Measurements from ENCODE around the gene VEZF1. TPM values are rescaled to one million over a fixed set of nuclear protein-coding genes. Genes with fewer than 3 reads are reported as not detected.

VEZF1 gene
- total and polyA plus RNA-seq, 2 donors (not counting 3 experiments of a cell fraction or from before 2014, with no cell fraction given): 27.8 to 59.0 TPM

- DNase-seq (ENCODE audit: low read depth, low spot score) (no peak), FAIRE-seq (no peak)
- Histone ChIP-seq H3K79me2 (ENCODE audit: control insufficient read depth, insufficient read depth, low read length) (no peaks in the 10 kb centered on the region), H2AFZ (ENCODE audit: low read depth, low read length) (no peak overlapping the region), H4K20me1 (replicated peaks; ENCODE audit: control insufficient read depth, extremely low read depth, insufficient read depth, low read length) (no peaks in the 10 kb centered on the region), H3K27me3 (ENCODE audit: control insufficient read depth in 2 of 2, insufficient read depth in 2 of 2, low read length in 2 of 2) (no peaks in the 10 kb centered on the region), H3K27ac (ENCODE audit: insufficient read depth, low read depth, low read length) (no peak overlapping the region), H3K4me2 (ENCODE audit: insufficient read depth, low read length) (peak overlapping the region; percentile 10), H3K9me3 (replicated peaks; ENCODE audit: control insufficient read depth, insufficient read depth, low read length) (no peaks in the 10 kb centered on the region), H3K9ac (replicated peaks; ENCODE audit: extremely low read depth, insufficient read depth, low read length) (no peak overlapping the region), H3K4me1 (ENCODE audit: control insufficient read depth, extremely low read depth, insufficient read depth, low read length) (peaks cover 39% of the 10 kb centered on the region), H3K9me1 (replicated peaks; ENCODE audit: control insufficient read depth, extremely low read depth, insufficient read depth, low read length) (no peaks in the 10 kb centered on the region), H3K4me3 (replicated peaks in 1 of 3; ENCODE audit: insufficient read depth in 1 of 3, low read depth in 1 of 3, low read length in 3 of 3) (no peak overlapping the region), H3K36me3 (ENCODE audit: control insufficient read depth in 2 of 2, extremely low read depth in 1 of 2, insufficient read depth in 2 of 2, low read length in 2 of 2) (no peaks in the 10 kb centered on the region)
- ChIA-PET CTCF (interaction anchor here (0.8 to 2.4 kb wide), 8 partner anchors 10 to 80 kb away, joined by 3 to 11 read pairs (median 3); partner anchors contain the start of gene CUEDC1), POLR2A (no interaction called here)
- intact Hi-C loops (cut with micrococcal nuclease) (no loop called here), dilution Hi-C loops (cut with MboI; ENCODE audit: extremely low pct_ligation_motif_present, low sequenced_read_pairs) (no loop called here)
- TF ChIP-seq MAX (IDR thresholded peaks at IDR 0.05; ENCODE audit: insufficient read depth, insufficient read length) (no peak), GATA2 (IDR thresholded peaks at IDR 0.05; ENCODE audit: insufficient read depth, insufficient read length, low read depth, low read length) (no peak), JUN (IDR thresholded peaks at IDR 0.05; ENCODE audit: borderline replicate concordance, insufficient read depth, insufficient read length, low read depth) (no peak), POLR2AphosphoS5 (IDR thresholded peaks at IDR 0.05; ENCODE audit: insufficient read depth, low read depth, low read length) (no peak), EZH2 (IDR thresholded peaks at IDR 0.05; ENCODE audit: borderline replicate concordance, low read depth, low read length, severe bottlenecking) (no peak), MYC (IDR thresholded peaks at IDR 0.05; ENCODE audit: low read depth, low read length) (no peak), POLR2A (IDR thresholded peaks at IDR 0.05; ENCODE audit: low read depth, low read length) (no peak), FOS (IDR thresholded peaks at IDR 0.05; ENCODE audit: borderline replicate concordance, insufficient read depth, low read length) (no peak), CTCF (IDR thresholded peaks at IDR 0.05; ENCODE audit: extremely low read depth in 1 of 2, insufficient read depth in 1 of 2, low read depth in 1 of 2, low read length in 2 of 2) (no peak)
- no TSS peak for BruUV-seq (replicated peaks)
These were observed 56.4 kb downstream of the VEZF1 start for GRCh38 chr17:57931488-57932137.

Data from endothelial cell of umbilical vein (primary cell).